GM21515 (cell line): ENCODE data around the gene C11orf21.
"Not testable (repeated sequence)": the region's sequence is repeated elsewhere in the genome, so short reads cannot be mapped to it uniquely, and the experiment has no call there.

ENCODE experiments used
- ATAC-seq: cut with Tn5 transposase; IDR thresholded peaks from one replicate; pipeline ENCODE4 v1.9.1; 2021; ENCODE audit not compliant: unreplicated experiment

Gene C11orf21

GRCh38 chr11:2298131-2298794, 3.5 kb downstream of the C11orf21 start:
- no peak for ATAC-seq

- ATAC-seq = no peak
These were observed 4.1 kb downstream of the C11orf21 start for GRCh38 chr11:2297623-2298030.

GRCh38 chr11:2296913-2297622, 4.7 kb downstream of the C11orf21 start:
- ATAC-seq = no peak

- ATAC-seq = no peak
These were observed 5.5 kb downstream of the C11orf21 start for GRCh38 chr11:2295971-2296912.

- ATAC-seq = no peak
These were observed 6.8 kb downstream of the C11orf21 start for GRCh38 chr11:2294926-2295290.

GRCh38 chr11:2293984-2294925, 7.5 kb downstream of the C11orf21 start:
- no peak for ATAC-seq

GRCh38 chr11:2293531-2293971, 8.2 kb downstream of the C11orf21 start:
- ATAC-seq = no peak

- no peak for ATAC-seq
These were observed 11.3 kb downstream of the C11orf21 start for GRCh38 chr11:2290351-2290841.

- ATAC-seq = no peak
These were observed 11.9 kb downstream of the C11orf21 start for GRCh38 chr11:2289859-2290258.

GRCh38 chr11:2289350-2289749, 12.4 kb downstream of the C11orf21 start:
- no peak for ATAC-seq

- ATAC-seq = no peak
These were observed 14.6 kb downstream of the C11orf21 start for GRCh38 chr11:2287091-2287490.

- ATAC-seq = not testable (repeated sequence)
These were observed 15.4 kb downstream of the C11orf21 start for GRCh38 chr11:2286350-2286749.

- ATAC-seq = no peak
These were observed 21.5 kb downstream of the C11orf21 start for GRCh38 chr11:2280208-2280607.

GRCh38 chr11:2277933-2278523, 23.7 kb downstream of the C11orf21 start:
- no peak for ATAC-seq

- ATAC-seq = no peak
These were observed 24.7 kb downstream of the C11orf21 start for GRCh38 chr11:2277008-2277346.

GRCh38 chr11:2276280-2277007, 25.3 kb downstream of the C11orf21 start:
- ATAC-seq = no peak

- ATAC-seq = no peak
These were observed 26.1 kb downstream of the C11orf21 start for GRCh38 chr11:2275334-2276279.

- ATAC-seq = no peak
These were observed 27.9 kb downstream of the C11orf21 start for GRCh38 chr11:2273771-2274170.
